Lower leg skin (tissue), 4 donors: Measurements from ENCODE around the gene GPX4. TPM values are rescaled to one million over a fixed set of nuclear protein-coding genes. Genes with fewer than 3 reads are reported as not detected.

Source experiments
- DNase-seq, 2 donors: peaks; one replicate each; pipeline ENCODE4 v3.0.0-alpha.2; 2019; ENCODE audit warnings: low spot score in 2 of 2
- H3K4me3 ChIP-seq: fragments of 200-600 bp; sonication (generic); 2 replicates; pipeline ENCODE4 v1.5.1; 2017; ENCODE audit warnings: mild to moderate bottlenecking, low read depth; ENCODE audit not compliant: poor library complexity, severe bottlenecking
- POLR2A ChIP-seq, 2 donors: fragments of 450-650 bp; IDR thresholded peaks; one replicate each; pipeline ENCODE4 v1.6.1; 2016 to 2017; ENCODE audit warnings: antibody characterized with exemption in 2 of 2, mild to moderate bottlenecking in 1 of 2, moderate library complexity in 1 of 2
- WGBS, 2 donors: methylation state at CpG; one replicate each; pipeline ENCODE4 v1.1.5; 2018; 5-methylcytosine and 5-hydroxymethylcytosine counted together
- intact Hi-C: fragments of 100-400 bp; cut with DNase I; formaldehyde crosslinking; loops from one replicate; pipeline ENCODE4 v1.15.0; 2023; ENCODE audit warnings: low total_unique reads
- total RNA-seq, 4 donors: library from RNA; depleted of rRNA; stranded (reverse); fragments of >200 nt; gene quantifications; one replicate each; pipeline ENCODE4 v1.1.0, GENCODE V29; 2016
- TF ChIP-seq, protein P1 (sequence below), 3 donors: fragments of 450-650 bp; IDR thresholded peaks; one replicate each; pipeline ENCODE4 v1.5.1; 2016; ENCODE audit warnings: antibody characterized with exemption in 3 of 3, mild to moderate bottlenecking in 3 of 3, moderate library complexity in 2 of 3

GPX4 gene
- total RNA-seq, 4 donors from 2014 or later = 375 to 507 (median 469) TPM

DNA sequence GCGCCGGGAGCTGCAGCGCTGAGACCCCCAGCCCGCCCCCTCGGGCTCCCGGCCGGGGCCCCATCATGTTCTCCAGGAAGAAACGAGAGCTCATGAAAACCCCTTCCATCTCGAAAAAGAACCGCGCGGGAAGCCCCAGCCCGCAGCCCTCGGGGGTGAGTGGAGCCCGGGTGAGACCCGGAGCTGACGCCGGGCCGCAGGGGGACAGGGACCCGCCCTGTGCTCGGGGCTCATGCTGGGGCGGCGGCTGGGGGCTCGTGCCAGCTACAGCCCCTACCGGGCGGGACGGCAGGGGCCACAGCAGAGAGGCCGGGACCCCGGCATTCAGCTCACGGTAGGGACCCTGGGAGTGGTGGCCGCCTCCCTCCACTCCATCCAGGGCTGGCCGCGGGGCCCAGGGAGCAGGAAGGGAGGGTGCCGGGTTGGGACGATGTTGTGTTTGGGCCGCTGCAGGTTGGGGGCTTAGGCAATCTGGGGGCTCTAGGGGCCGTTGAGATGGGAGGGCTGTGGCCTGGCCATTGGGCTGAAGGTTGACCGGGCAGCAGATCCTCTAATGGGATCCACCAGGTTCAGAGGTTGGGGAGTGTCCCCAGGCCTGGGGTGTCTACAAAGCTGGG lies 36.3 kb upstream of the GPX4 start:
- intact Hi-C loops = no loop called here
- DNase-seq = no peak
- WGBS, 2 donors = 7% methylated on average over 17 to 30 of the region's 38 CpGs
- TF ChIP-seq POLR2A (IDR thresholded peaks at IDR 0.05) = no peak
- TF ChIP-seq, protein P1, sequence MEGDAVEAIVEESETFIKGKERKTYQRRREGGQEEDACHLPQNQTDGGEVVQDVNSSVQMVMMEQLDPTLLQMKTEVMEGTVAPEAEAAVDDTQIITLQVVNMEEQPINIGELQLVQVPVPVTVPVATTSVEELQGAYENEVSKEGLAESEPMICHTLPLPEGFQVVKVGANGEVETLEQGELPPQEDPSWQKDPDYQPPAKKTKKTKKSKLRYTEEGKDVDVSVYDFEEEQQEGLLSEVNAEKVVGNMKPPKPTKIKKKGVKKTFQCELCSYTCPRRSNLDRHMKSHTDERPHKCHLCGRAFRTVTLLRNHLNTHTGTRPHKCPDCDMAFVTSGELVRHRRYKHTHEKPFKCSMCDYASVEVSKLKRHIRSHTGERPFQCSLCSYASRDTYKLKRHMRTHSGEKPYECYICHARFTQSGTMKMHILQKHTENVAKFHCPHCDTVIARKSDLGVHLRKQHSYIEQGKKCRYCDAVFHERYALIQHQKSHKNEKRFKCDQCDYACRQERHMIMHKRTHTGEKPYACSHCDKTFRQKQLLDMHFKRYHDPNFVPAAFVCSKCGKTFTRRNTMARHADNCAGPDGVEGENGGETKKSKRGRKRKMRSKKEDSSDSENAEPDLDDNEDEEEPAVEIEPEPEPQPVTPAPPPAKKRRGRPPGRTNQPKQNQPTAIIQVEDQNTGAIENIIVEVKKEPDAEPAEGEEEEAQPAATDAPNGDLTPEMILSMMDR (IDR thresholded peaks at IDR 0.05) = no peak
- H3K4me3 ChIP-seq = peak overlapping the region; percentile 8

DNA sequence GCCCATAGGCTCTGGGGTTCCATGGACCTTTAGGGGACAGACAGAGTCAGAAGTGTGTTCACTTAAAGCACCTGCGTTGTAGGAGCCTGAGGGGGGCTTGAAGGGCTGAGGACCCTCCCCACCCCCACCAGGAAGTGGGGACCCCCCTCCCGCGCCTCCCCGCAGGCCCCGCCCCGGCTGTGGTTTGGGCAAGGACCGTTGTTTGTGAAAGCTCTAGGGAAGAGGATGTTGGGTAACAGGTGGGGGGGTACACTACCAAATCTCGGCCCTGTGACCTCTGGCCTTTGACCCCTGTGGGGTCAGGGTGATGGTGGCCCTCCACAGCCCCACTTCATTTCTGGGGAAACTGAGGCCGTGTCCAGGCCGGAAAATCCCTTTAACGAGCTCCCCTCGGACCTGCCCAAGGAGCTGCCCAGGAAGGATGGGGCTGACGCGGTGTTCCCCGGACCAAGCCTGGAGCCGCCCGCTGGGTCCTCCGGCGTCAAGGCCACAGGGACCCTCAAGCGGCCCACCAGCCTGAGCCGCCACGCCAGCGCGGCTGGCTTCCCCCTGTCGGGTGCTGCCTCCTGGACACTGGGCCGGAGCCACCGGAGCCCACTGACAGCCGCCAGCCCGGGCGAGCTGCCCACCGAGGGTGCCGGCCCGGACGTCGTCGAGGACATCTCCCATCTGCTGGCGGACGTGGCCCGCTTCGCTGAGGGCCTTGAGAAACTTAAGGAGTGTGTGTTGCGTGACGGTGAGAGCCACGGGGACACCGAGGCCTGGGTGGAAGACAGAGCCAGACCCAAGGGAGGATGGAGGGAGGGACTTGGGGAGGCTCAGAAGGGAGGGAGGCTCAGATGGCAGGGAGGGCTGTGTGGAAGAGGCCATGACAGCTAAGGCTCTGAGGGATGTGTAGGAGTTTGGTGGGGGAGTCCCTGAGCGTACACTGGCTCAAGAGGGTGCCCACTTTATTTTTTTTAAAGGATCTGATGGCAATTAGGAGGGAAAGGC lies 35.5 kb upstream of the GPX4 start:
- 62 to 67% methylated on average over 30 to 33 of the region's 45 CpGs for WGBS, 2 donors
- intact Hi-C loops = no loop called here
- no peak for DNase-seq
- TF ChIP-seq, protein P1 (IDR thresholded peaks at IDR 0.05) = no peak
- no peak for TF ChIP-seq POLR2A (IDR thresholded peaks at IDR 0.05)
- no peak overlapping the region for H3K4me3 ChIP-seq

DNA sequence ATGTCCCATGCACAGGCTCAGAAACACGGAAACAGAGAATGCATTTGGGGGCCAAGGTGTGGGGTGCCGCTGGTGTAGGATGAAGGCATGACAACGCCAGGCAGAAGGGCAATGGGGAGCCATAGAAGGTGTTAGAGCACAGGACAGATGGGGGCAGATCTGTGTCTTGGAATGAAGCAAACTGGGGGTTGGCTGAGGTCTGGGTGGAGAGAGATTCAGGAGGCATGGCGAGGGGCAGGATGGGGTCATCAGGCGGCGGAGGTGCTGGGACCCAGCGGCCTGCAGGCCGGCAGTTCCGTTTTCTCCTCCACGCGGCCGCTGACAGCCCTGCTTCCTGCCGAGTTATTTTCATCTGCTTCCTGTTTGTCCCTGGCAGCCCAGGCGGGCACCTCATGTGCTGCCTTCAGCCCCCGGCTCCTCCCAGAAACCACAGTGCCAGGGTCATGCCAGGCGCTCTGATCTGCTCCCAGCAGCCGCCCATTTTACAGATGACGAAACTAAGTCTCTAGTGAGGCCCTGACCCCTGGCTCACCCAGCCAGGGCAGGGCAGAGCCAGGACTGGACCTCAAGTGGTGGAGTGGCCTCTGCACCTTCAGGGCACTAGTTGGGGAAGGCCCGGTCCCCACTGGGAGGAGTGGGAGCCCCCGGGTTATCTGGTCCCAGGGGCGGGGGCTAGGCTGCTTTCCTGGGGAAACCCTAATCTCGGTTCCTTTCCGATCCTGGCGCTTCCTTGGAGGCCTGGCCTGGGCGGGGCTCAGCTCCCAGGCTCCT lies 34.6 kb upstream of the GPX4 start:
- intact Hi-C loops = no loop called here
- no peak overlapping the region for H3K4me3 ChIP-seq
- 34 to 38% methylated on average over 19 to 25 of the region's 25 CpGs for WGBS, 2 donors
- DNase-seq = peak; percentile 64 to 93
- TF ChIP-seq, protein P1 (IDR thresholded peaks at IDR 0.05) = no peak
- no peak for TF ChIP-seq POLR2A (IDR thresholded peaks at IDR 0.05)

DNA sequence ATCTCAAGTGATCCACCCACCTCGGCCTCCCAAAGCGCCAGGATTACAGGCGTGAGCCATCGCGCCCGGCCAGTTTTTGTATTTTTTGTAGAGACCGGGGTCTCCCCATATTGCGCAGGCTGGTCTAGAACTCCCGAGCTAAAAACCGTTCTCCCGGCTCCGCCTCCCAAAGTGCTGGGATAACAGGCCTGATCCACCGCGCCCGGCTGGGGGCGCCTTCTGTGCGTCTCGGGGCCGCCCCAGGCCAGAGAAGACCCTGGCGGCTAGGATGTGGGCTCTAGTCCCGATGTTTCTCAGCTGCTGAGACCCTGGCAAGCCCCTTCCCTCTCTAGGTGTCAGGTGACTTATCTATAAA lies 33.2 kb upstream of the GPX4 start:
- no peak for DNase-seq
- TF ChIP-seq POLR2A (IDR thresholded peaks at IDR 0.05) = no peak
- TF ChIP-seq, protein P1 (IDR thresholded peaks at IDR 0.05) = no peak
- intact Hi-C loops = no loop called here
- no peak overlapping the region for H3K4me3 ChIP-seq
- 26 to 31% methylated on average over 20 to 21 of the region's 21 CpGs for WGBS, 2 donors

DNA sequence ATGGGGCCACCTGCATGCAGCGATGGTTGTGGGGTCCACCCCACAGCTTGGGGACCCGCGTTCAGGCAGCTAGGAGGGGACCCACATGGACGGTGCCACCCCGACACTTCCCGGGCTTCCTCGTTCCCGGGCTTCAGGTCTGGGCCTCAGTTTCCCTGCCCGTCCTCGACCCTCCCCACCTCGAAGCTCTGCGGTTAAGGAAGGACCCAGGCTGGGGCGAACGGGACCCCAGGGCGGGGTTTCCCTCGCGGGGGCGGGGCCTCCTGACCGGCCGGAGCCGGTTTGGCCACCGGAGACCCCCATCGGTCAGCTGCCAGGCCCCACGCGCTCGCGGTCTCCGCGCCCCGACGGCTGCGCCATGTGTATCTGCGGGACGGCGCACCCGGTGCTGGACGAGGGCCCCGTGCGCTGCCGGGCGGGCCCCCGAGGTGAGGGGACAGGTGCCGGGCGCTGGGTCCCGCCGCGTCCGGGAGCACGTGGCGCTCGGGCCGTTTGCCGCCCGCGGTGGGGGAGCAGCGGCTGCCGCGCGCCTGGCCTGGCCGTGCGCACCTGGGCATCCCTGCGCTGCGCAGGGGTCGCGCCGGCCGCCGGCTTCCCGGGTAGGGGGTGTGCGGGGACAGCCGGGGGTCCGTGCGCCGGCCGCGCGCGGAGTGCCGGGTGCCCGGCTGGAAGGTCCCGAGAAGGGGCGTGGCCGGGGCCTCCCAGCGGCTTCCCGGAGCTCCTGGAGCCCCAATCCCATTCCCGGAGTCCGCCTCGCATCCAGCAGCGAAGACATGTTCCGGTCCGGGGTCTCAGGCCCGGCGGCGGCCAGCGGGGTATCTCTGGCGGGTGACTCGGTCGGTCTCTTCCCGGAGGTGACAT lies 32.6 kb upstream of the GPX4 start:
- no peak for TF ChIP-seq POLR2A (IDR thresholded peaks at IDR 0.05)
- TF ChIP-seq, protein P1 (IDR thresholded peaks at IDR 0.05) = no peak
- H3K4me3 ChIP-seq = no peak overlapping the region
- WGBS, 2 donors = 15 to 23% methylated on average over 25 to 47 of the region's 99 CpGs
- DNase-seq = no peak
- intact Hi-C loops = no loop called here
